Hepatocyte (in vitro differentiated cells): ENCODE results near the gene IFNA7.
"Not testable (repeated sequence)": the region's sequence is repeated elsewhere in the genome, so short reads cannot be mapped to it uniquely, and the experiment has no call there.

Source experiments
- CTCF ChIP-seq: fragments of 200-600 bp; sonication (generic); IDR thresholded peaks from 2 replicates; pipeline ENCODE4 v1.5.1; 2016; ENCODE audit warnings: antibody characterized with exemption, mild to moderate bottlenecking; ENCODE audit not compliant: poor library complexity
- EZH2 ChIP-seq: fragments of 200-600 bp; sonication (generic); IDR thresholded peaks from 2 replicates; pipeline ENCODE4 v1.6.1; 2016; ENCODE audit warnings: antibody characterized with exemption, mild to moderate bottlenecking, borderline replicate concordance

GRCh38 chr9:21217211-21217610, 15.2 kb upstream of the IFNA7 start, which contains the start of gene IFNA16:
- not testable (repeated sequence) for TF ChIP-seq EZH2, CTCF
